GM23338 (cell line): Measurements from ENCODE around the gene FHDC1. TPM values are rescaled to one million over a fixed set of nuclear protein-coding genes. Genes with fewer than 3 reads are reported as not detected.

Experiments
- ATAC-seq: fragments of 200-7000 bp; cut with Tn5 transposase; 3 replicates; pipeline ENCODE4 v1.9.1; 2020
- DNase-seq: peaks from one replicate; pipeline ENCODE4 v3.0.0-alpha.2; 2015; ENCODE audit warnings: low spot score
- H2AFZ ChIP-seq: fragments of 200-600 bp; sonication (generic); 2 replicates; pipeline ENCODE4 v1.8.0; 2016; ENCODE audit warnings: antibody characterized with exemption, mild to moderate bottlenecking, moderate library complexity
- H3F3A ChIP-seq: fragments of 200-600 bp; sonication (generic); replicated peaks from 2 replicates; pipeline ENCODE4 v1.8.0; 2017; ENCODE audit warnings: antibody characterized with exemption, mixed run types, low read depth
- H3K27ac ChIP-seq: fragments of 200-600 bp; sonication (generic); 2 replicates; pipeline ENCODE4 v1.6.1; 2016; ENCODE audit warnings: low read depth
- H3K27me3 ChIP-seq: fragments of 200-600 bp; sonication (generic); 2 replicates; pipeline ENCODE4 v1.8.0; 2016; ENCODE audit warnings: mild to moderate bottlenecking, mixed run types, moderate library complexity; ENCODE audit not compliant: insufficient read depth
- H3K36me3 ChIP-seq: fragments of 200-600 bp; sonication (generic); 2 replicates; pipeline ENCODE4 v1.8.0; 2016; ENCODE audit warnings: mild to moderate bottlenecking; ENCODE audit not compliant: insufficient read depth
- H3K4me1 ChIP-seq: fragments of 200-600 bp; sonication (generic); 2 replicates; pipeline ENCODE4 v1.8.0; 2016; ENCODE audit warnings: mild to moderate bottlenecking, moderate library complexity; ENCODE audit not compliant: insufficient read depth
- H3K4me2 ChIP-seq: fragments of 200-600 bp; sonication (generic); 2 replicates; pipeline ENCODE4 v1.7.1; 2017; ENCODE audit warnings: mixed run types
- H3K4me3 ChIP-seq: fragments of 200-600 bp; sonication (generic); 2 replicates; pipeline ENCODE4 v1.6.1; 2016; ENCODE audit warnings: mixed run types
- H3K79me2 ChIP-seq: fragments of 200-600 bp; sonication (generic); replicated peaks from 2 replicates; pipeline ENCODE4 v1.8.0; 2017; ENCODE audit warnings: mild to moderate bottlenecking; ENCODE audit not compliant: insufficient read depth
- H3K9me2 ChIP-seq: fragments of 200-600 bp; sonication (generic); 2 replicates; pipeline ENCODE4 v1.8.0; 2017; ENCODE audit not compliant: insufficient read depth
- H4K20me1 ChIP-seq: fragments of 200-600 bp; sonication (generic); replicated peaks from 2 replicates; pipeline ENCODE4 v1.8.0; 2017; ENCODE audit warnings: mild to moderate bottlenecking; ENCODE audit not compliant: insufficient read depth
- H3K27ac Mint-ChIP-seq: 2 replicates; pipeline ENCODE4 v1.8.0; 2020; ENCODE audit warnings: inconsistent platforms, mild to moderate bottlenecking, moderate library complexity, mixed read lengths
- H3K27me3 Mint-ChIP-seq: 3 replicates; pipeline ENCODE4 v1.8.0; 2022; ENCODE audit warnings: low read depth, mild to moderate bottlenecking, moderate library complexity, mixed read lengths, inconsistent platforms; ENCODE audit not compliant: insufficient read depth, poor library complexity
- H3K36me3 Mint-ChIP-seq: 3 replicates; pipeline ENCODE4 v1.8.0; 2021; ENCODE audit warnings: low read depth, mild to moderate bottlenecking, inconsistent platforms, moderate library complexity, mixed read lengths
- H3K4me1 Mint-ChIP-seq: 3 replicates; pipeline ENCODE4 v1.8.0; 2020; ENCODE audit warnings: mild to moderate bottlenecking, inconsistent platforms, mixed read lengths
- H3K4me3 Mint-ChIP-seq: 3 replicates; pipeline ENCODE4 v1.8.0; 2021; ENCODE audit warnings: moderate library complexity, mild to moderate bottlenecking, inconsistent platforms, mixed read lengths
- H3K9me3 Mint-ChIP-seq: 3 replicates; pipeline ENCODE4 v1.8.0; 2020; ENCODE audit warnings: moderate library complexity, mild to moderate bottlenecking, inconsistent platforms, mixed read lengths
- CREB1 ChIP-seq: fragments of 250-450 bp; sonication (Bioruptor Pico); IDR thresholded peaks from 2 replicates; pipeline ENCODE4 v1.5.0; 2020; ENCODE audit warnings: low read depth, mild to moderate bottlenecking, moderate library complexity
- EZH2 ChIP-seq: fragments of 200-600 bp; sonication (generic); IDR thresholded peaks from one replicate; pipeline ENCODE4 v1.8.0; 2017; ENCODE audit warnings: antibody characterized with exemption, mild to moderate bottlenecking, low read depth; ENCODE audit not compliant: unreplicated experiment
- EZH2phosphoT487 ChIP-seq: fragments of 200-600 bp; sonication (generic); IDR thresholded peaks from one replicate; pipeline ENCODE4 v1.8.1; 2018; ENCODE audit warnings: antibody characterized with exemption; ENCODE audit not compliant: unreplicated experiment
- JUNB ChIP-seq: IDR thresholded peaks from one replicate; pipeline ENCODE4 v1.6.1; 2016; ENCODE audit warnings: antibody characterized with exemption; ENCODE audit not compliant: unreplicated experiment
- NANOG ChIP-seq: IDR thresholded peaks from 2 replicates; pipeline ENCODE4 v1.6.1; 2016; ENCODE audit warnings: antibody characterized with exemption, borderline replicate concordance
- POLR2AphosphoS5 ChIP-seq: IDR thresholded peaks from 2 replicates; pipeline ENCODE4 v1.6.1; 2016; ENCODE audit warnings: antibody characterized with exemption, low read depth
- STAT1 ChIP-seq: IDR thresholded peaks from one replicate; pipeline ENCODE4 v1.6.1; 2016; ENCODE audit warnings: antibody characterized with exemption; ENCODE audit not compliant: unreplicated experiment
- ZNF114 ChIP-seq: fragments of 250-450 bp; sonication (Bioruptor Pico); IDR thresholded peaks from 2 replicates; pipeline ENCODE4 v1.5.0; 2020; ENCODE audit warnings: mild to moderate bottlenecking, moderate library complexity
- ZNF331 ChIP-seq: fragments of 250-450 bp; sonication (Bioruptor Pico); IDR thresholded peaks from 2 replicates; pipeline ENCODE4 v1.5.0; 2020; ENCODE audit warnings: low read depth, mild to moderate bottlenecking, moderate library complexity
- polyA plus RNA-seq: library from polyadenylated mRNA; unstranded; fragments of >200 nt; fragmentation: Nextera tagmentation; extraction: Ambion mirVana; gene quantifications from 2 replicates; pipeline ENCODE4 v1.2.1, GENCODE V29; 2016
- total RNA-seq: library from RNA; depleted of rRNA; stranded (reverse); fragments of >200 nt; shearing (Covaris generic); gene quantifications from 2 replicates; pipeline ENCODE4 v1.2.3, GENCODE V29; 2014
- TF ChIP-seq, protein P1 (sequence below), 2 experiments: fragments of 200-600 bp in 1 of 2; sonication (generic) in 1 of 2; conservative IDR thresholded peaks; 2 replicates each; pipeline versions ENCODE4 v1.5.1 to v1.6.1; 2016 to 2017; ENCODE audit warnings: antibody characterized with exemption in 2 of 2, low read depth in 2 of 2, mild to moderate bottlenecking in 2 of 2, moderate library complexity in 1 of 2
- TF ChIP-seq, protein P2 (sequence below): IDR thresholded peaks from one replicate; pipeline ENCODE4 v1.6.1; 2018; ENCODE audit warnings: antibody characterized with exemption; ENCODE audit not compliant: unreplicated experiment
- TF ChIP-seq, protein P3 (sequence below): fragments of 250-450 bp; sonication (Bioruptor Pico); IDR thresholded peaks from 2 replicates; pipeline ENCODE4 v1.5.0; 2020; ENCODE audit warnings: mild to moderate bottlenecking, moderate library complexity
- TF ChIP-seq, protein P4 (sequence below): IDR thresholded peaks from 2 replicates; pipeline ENCODE4 v1.6.1; 2016; ENCODE audit warnings: antibody characterized with exemption

FHDC1 gene
- total and polyA plus RNA-seq, 2 experiments from 2014 or later, result 9.5 to 22.8 TPM

DNA sequence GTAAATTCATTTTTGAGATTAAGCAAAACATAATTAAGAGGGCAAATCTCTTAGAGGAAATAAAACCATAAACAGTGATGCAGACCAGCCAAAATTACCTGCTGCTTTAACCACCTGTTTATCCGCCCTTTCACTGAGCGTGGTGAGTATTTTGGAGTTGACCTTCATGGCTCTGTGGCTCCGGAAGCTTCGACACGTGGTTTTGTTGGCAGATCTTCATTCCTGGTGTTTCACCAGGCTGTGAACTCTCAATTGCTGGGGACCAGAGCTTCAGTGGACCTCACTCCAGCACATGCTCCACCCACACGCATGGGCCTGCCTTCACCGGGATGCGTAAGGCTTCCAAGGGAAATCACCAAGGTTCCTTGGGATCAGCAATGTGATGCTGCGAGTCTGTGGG lies 83.8 kb downstream of the FHDC1 start:
- Histone ChIP-seq H3F3A (no peaks in the 10 kb centered on the region), H4K20me1 (no peaks in the 10 kb centered on the region), H3K9me2 (no peaks in the 10 kb centered on the region; the same call in 1 of the 2 replicates), H3K27me3 (no peaks in the 10 kb centered on the region), H3K4me3 (no peak overlapping the region), H3K4me1 (0 out of 2 replicates have a peak, but pooled peaks cover 3% of the 10 kb centered on the region), H3K36me3 (no peaks in the 10 kb centered on the region), H3K27ac (no peak overlapping the region), H3K4me2 (no peak overlapping the region), H2AFZ (no peak overlapping the region), H3K79me2 (no peaks in the 10 kb centered on the region)
- no peak for DNase-seq
- Mint-ChIP-seq H3K9me3 (no peaks in the 10 kb centered on the region), H3K36me3 (no peaks in the 10 kb centered on the region), H3K4me1 (peaks cover 27% of the 10 kb centered on the region), H3K27me3 (peaks cover 2% of the 10 kb centered on the region), H3K27ac (no peak overlapping the region), H3K4me3 (no peak overlapping the region)
- no peak for ATAC-seq
- TF ChIP-seq POLR2AphosphoS5 (no peak), STAT1 (no peak), EZH2phosphoT487 (no peak), CREB1 (CRISPR knock-in tag) (no peak), EZH2 (no peak), ZNF331 (no peak), ZNF114 (CRISPR knock-in tag) (no peak), NANOG (no peak), JUNB (no peak)
- TF ChIP-seq, protein P1, sequence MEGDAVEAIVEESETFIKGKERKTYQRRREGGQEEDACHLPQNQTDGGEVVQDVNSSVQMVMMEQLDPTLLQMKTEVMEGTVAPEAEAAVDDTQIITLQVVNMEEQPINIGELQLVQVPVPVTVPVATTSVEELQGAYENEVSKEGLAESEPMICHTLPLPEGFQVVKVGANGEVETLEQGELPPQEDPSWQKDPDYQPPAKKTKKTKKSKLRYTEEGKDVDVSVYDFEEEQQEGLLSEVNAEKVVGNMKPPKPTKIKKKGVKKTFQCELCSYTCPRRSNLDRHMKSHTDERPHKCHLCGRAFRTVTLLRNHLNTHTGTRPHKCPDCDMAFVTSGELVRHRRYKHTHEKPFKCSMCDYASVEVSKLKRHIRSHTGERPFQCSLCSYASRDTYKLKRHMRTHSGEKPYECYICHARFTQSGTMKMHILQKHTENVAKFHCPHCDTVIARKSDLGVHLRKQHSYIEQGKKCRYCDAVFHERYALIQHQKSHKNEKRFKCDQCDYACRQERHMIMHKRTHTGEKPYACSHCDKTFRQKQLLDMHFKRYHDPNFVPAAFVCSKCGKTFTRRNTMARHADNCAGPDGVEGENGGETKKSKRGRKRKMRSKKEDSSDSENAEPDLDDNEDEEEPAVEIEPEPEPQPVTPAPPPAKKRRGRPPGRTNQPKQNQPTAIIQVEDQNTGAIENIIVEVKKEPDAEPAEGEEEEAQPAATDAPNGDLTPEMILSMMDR (conservative IDR thresholded peaks at IDR 0.05; ENCODE audit: low read depth in 2 of 2), result no peak
- TF ChIP-seq, protein P2, sequence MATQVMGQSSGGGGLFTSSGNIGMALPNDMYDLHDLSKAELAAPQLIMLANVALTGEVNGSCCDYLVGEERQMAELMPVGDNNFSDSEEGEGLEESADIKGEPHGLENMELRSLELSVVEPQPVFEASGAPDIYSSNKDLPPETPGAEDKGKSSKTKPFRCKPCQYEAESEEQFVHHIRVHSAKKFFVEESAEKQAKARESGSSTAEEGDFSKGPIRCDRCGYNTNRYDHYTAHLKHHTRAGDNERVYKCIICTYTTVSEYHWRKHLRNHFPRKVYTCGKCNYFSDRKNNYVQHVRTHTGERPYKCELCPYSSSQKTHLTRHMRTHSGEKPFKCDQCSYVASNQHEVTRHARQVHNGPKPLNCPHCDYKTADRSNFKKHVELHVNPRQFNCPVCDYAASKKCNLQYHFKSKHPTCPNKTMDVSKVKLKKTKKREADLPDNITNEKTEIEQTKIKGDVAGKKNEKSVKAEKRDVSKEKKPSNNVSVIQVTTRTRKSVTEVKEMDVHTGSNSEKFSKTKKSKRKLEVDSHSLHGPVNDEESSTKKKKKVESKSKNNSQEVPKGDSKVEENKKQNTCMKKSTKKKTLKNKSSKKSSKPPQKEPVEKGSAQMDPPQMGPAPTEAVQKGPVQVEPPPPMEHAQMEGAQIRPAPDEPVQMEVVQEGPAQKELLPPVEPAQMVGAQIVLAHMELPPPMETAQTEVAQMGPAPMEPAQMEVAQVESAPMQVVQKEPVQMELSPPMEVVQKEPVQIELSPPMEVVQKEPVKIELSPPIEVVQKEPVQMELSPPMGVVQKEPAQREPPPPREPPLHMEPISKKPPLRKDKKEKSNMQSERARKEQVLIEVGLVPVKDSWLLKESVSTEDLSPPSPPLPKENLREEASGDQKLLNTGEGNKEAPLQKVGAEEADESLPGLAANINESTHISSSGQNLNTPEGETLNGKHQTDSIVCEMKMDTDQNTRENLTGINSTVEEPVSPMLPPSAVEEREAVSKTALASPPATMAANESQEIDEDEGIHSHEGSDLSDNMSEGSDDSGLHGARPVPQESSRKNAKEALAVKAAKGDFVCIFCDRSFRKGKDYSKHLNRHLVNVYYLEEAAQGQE, result no peak
- TF ChIP-seq, protein P3, sequence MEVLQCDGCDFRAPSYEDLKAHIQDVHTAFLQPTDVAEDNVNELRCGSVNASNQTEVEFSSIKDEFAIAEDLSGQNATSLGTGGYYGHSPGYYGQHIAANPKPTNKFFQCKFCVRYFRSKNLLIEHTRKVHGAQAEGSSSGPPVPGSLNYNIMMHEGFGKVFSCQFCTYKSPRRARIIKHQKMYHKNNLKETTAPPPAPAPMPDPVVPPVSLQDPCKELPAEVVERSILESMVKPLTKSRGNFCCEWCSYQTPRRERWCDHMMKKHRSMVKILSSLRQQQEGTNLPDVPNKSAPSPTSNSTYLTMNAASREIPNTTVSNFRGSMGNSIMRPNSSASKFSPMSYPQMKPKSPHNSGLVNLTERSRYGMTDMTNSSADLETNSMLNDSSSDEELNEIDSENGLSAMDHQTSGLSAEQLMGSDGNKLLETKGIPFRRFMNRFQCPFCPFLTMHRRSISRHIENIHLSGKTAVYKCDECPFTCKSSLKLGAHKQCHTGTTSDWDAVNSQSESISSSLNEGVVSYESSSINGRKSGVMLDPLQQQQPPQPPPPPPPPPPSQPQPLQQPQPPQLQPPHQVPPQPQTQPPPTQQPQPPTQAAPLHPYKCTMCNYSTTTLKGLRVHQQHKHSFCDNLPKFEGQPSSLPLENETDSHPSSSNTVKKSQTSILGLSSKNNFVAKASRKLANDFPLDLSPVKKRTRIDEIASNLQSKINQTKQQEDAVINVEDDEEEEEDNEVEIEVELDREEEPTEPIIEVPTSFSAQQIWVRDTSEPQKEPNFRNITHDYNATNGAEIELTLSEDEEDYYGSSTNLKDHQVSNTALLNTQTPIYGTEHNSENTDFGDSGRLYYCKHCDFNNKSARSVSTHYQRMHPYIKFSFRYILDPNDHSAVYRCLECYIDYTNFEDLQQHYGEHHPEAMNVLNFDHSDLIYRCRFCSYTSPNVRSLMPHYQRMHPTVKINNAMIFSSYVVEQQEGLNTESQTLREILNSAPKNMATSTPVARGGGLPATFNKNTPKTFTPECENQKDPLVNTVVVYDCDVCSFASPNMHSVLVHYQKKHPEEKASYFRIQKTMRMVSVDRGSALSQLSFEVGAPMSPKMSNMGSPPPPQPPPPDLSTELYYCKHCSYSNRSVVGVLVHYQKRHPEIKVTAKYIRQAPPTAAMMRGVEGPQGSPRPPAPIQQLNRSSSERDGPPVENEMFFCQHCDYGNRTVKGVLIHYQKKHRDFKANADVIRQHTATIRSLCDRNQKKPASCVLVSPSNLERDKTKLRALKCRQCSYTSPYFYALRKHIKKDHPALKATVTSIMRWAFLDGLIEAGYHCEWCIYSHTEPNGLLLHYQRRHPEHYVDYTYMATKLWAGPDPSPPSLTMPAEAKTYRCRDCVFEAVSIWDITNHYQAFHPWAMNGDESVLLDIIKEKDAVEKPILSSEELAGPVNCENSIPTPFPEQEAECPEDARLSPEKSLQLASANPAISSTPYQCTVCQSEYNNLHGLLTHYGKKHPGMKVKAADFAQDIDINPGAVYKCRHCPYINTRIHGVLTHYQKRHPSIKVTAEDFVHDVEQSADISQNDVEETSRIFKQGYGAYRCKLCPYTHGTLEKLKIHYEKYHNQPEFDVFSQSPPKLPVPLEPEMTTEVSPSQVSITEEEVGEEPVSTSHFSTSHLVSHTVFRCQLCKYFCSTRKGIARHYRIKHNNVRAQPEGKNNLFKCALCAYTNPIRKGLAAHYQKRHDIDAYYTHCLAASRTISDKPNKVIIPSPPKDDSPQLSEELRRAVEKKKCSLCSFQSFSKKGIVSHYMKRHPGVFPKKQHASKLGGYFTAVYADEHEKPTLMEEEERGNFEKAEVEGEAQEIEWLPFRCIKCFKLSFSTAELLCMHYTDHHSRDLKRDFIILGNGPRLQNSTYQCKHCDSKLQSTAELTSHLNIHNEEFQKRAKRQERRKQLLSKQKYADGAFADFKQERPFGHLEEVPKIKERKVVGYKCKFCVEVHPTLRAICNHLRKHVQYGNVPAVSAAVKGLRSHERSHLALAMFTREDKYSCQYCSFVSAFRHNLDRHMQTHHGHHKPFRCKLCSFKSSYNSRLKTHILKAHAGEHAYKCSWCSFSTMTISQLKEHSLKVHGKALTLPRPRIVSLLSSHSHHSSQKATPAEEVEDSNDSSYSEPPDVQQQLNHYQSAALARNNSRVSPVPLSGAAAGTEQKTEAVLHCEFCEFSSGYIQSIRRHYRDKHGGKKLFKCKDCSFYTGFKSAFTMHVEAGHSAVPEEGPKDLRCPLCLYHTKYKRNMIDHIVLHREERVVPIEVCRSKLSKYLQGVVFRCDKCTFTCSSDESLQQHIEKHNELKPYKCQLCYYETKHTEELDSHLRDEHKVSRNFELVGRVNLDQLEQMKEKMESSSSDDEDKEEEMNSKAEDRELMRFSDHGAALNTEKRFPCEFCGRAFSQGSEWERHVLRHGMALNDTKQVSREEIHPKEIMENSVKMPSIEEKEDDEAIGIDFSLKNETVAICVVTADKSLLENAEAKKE, result no peak
- TF ChIP-seq, protein P4, sequence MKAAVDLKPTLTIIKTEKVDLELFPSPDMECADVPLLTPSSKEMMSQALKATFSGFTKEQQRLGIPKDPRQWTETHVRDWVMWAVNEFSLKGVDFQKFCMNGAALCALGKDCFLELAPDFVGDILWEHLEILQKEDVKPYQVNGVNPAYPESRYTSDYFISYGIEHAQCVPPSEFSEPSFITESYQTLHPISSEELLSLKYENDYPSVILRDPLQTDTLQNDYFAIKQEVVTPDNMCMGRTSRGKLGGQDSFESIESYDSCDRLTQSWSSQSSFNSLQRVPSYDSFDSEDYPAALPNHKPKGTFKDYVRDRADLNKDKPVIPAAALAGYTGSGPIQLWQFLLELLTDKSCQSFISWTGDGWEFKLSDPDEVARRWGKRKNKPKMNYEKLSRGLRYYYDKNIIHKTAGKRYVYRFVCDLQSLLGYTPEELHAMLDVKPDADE, result no peak
